Neural progenitor cell (in vitro differentiated cells): ENCODE data around the gene PRUNE1. TPM values are rescaled to one million over a fixed set of nuclear protein-coding genes. Genes with fewer than 3 reads are reported as not detected.

Source experiments
- DNase-seq: peaks from one replicate; pipeline ENCODE4 v3.0.0-alpha.2; 2016; ENCODE audit warnings: low spot score
- H2AFZ ChIP-seq: fragments of 200-600 bp; sonication (generic); replicated peaks from 2 replicates; pipeline ENCODE4 v1.6.1; 2016; ENCODE audit warnings: antibody characterized with exemption
- H3F3A ChIP-seq: fragments of 200-600 bp; sonication (generic); 2 replicates; pipeline ENCODE4 v1.6.1; 2016; ENCODE audit warnings: antibody characterized with exemption, low read depth
- H3K27ac ChIP-seq: fragments of 200-600 bp; sonication (generic); 2 replicates; pipeline ENCODE4 v1.5.1; 2016; ENCODE audit warnings: mild to moderate bottlenecking
- H3K27me3 ChIP-seq: fragments of 200-600 bp; sonication (generic); 2 replicates; pipeline ENCODE4 v1.6.1; 2016; ENCODE audit warnings: mild to moderate bottlenecking, moderate library complexity
- H3K36me3 ChIP-seq: fragments of 200-600 bp; sonication (generic); 2 replicates; pipeline ENCODE4 v1.5.1; 2016
- H3K4me1 ChIP-seq: fragments of 200-600 bp; sonication (generic); 2 replicates; pipeline ENCODE4 v1.6.1; 2016; ENCODE audit warnings: mixed run types
- H3K4me2 ChIP-seq: fragments of 200-600 bp; sonication (generic); 2 replicates; pipeline ENCODE4 v1.6.1; 2016
- H3K4me3 ChIP-seq: fragments of 200-600 bp; sonication (generic); 2 replicates; pipeline ENCODE4 v1.5.1; 2016
- H3K79me2 ChIP-seq: fragments of 200-600 bp; sonication (generic); 2 replicates; pipeline ENCODE4 v1.6.1; 2016; ENCODE audit warnings: low read depth
- H3K9ac ChIP-seq: fragments of 200-600 bp; sonication (generic); 2 replicates; pipeline ENCODE4 v1.6.1; 2016
- H3K9me3 ChIP-seq: fragments of 200-600 bp; sonication (generic); 2 replicates; pipeline ENCODE4 v1.5.1; 2016; ENCODE audit warnings: low read depth
- H4K20me1 ChIP-seq: fragments of 200-600 bp; sonication (generic); 2 replicates; pipeline ENCODE4 v1.6.1; 2016; ENCODE audit warnings: low read depth
- H3K27ac Mint-ChIP-seq: 3 replicates; pipeline ENCODE4 v1.8.0; 2021; ENCODE audit warnings: mixed read lengths
- H3K27me3 Mint-ChIP-seq: 2 replicates; pipeline ENCODE4 v1.8.0; 2022; ENCODE audit warnings: low read depth, mild to moderate bottlenecking, inconsistent platforms, moderate library complexity, mixed read lengths; ENCODE audit not compliant: insufficient read depth
- H3K36me3 Mint-ChIP-seq: 3 replicates; pipeline ENCODE4 v1.8.0; 2021; ENCODE audit warnings: mixed read lengths
- H3K4me1 Mint-ChIP-seq: 3 replicates; pipeline ENCODE4 v1.8.0; 2021; ENCODE audit warnings: mixed read lengths
- H3K4me3 Mint-ChIP-seq: 3 replicates; pipeline ENCODE4 v1.8.0; 2021; ENCODE audit warnings: mild to moderate bottlenecking, moderate library complexity, mixed read lengths
- H3K9me3 Mint-ChIP-seq: 3 replicates; pipeline ENCODE4 v1.8.0; 2020; ENCODE audit warnings: mixed read lengths
- CTCF ChIP-seq: fragments of 200-600 bp; sonication (generic); IDR thresholded peaks from 2 replicates; pipeline ENCODE4 v1.5.1; 2017; ENCODE audit warnings: antibody characterized with exemption, mild to moderate bottlenecking
- EZH2 ChIP-seq: fragments of 200-600 bp; sonication (generic); IDR thresholded peaks from 2 replicates; pipeline ENCODE4 v1.6.1; 2017; ENCODE audit warnings: antibody characterized with exemption, mild to moderate bottlenecking, moderate library complexity
- EZH2phosphoT487 ChIP-seq: fragments of 200-600 bp; sonication (generic); IDR thresholded peaks from 2 replicates; pipeline ENCODE4 v1.6.1; 2017; ENCODE audit warnings: antibody characterized with exemption
- total RNA-seq: library from RNA; depleted of rRNA; stranded (reverse); fragments of >200 nt; gene quantifications from 2 replicates; pipeline ENCODE4 v1.2.3, GENCODE V29; 2015; ENCODE audit warnings: low replicate concordance

PRUNE1 gene
- total RNA-seq, 1 donor from 2014 or later: 27.0 TPM

GRCh38 chr1:150985179-150985825 is 22.9 kb upstream of the PRUNE1 start:
- H3K4me1 ChIP-seq: peaks cover 16% of the 10 kb centered on the region
- H3K27ac ChIP-seq: no peak overlapping the region
- H3K36me3 Mint-ChIP-seq: no peaks in the 10 kb centered on the region
- no peak overlapping the region for H3K4me3 ChIP-seq
- no peaks in the 10 kb centered on the region for H3K27me3 ChIP-seq
- H3K4me3 Mint-ChIP-seq: no peak overlapping the region
- no peaks in the 10 kb centered on the region for H3K9me3 ChIP-seq
- H3K79me2 ChIP-seq: no peaks in the 10 kb centered on the region
- no peak overlapping the region for H3K4me2 ChIP-seq
- H3K9me3 Mint-ChIP-seq: peaks cover 2% of the 10 kb centered on the region
- peaks cover 17% of the 10 kb centered on the region for H3K4me1 Mint-ChIP-seq
- no peak overlapping the region for H2AFZ ChIP-seq
- no peak for DNase-seq
- H3K9ac ChIP-seq: no peak overlapping the region
- H3K27me3 Mint-ChIP-seq: peaks cover 4% of the 10 kb centered on the region
- peaks cover 13% of the 10 kb centered on the region for H3F3A ChIP-seq
- no peak overlapping the region for H3K27ac Mint-ChIP-seq
- no peaks in the 10 kb centered on the region for H4K20me1 ChIP-seq
- TF ChIP-seq EZH2phosphoT487: no peak
- no peak for TF ChIP-seq EZH2
- no peak for TF ChIP-seq CTCF
- no peaks in the 10 kb centered on the region for H3K36me3 ChIP-seq

- Histone ChIP-seq H3K4me3 (no peak overlapping the region), H3K27me3 (no peaks in the 10 kb centered on the region), H2AFZ (no peak overlapping the region), H3K9me3 (no peaks in the 10 kb centered on the region), H4K20me1 (no peaks in the 10 kb centered on the region), H3K9ac (no peak overlapping the region), H3K4me1 (no peaks in the 10 kb centered on the region), H3K27ac (no peak overlapping the region), H3K36me3 (no peaks in the 10 kb centered on the region), H3K79me2 (no peaks in the 10 kb centered on the region), H3K4me2 (no peak overlapping the region), H3F3A (no peaks in the 10 kb centered on the region)
- Mint-ChIP-seq H3K4me3 (no peak overlapping the region), H3K27ac (no peak overlapping the region), H3K27me3 (peaks cover 2% of the 10 kb centered on the region), H3K9me3 (peaks cover 2% of the 10 kb centered on the region), H3K36me3 (no peaks in the 10 kb centered on the region), H3K4me1 (no peaks in the 10 kb centered on the region)
- TF ChIP-seq CTCF (no peak), EZH2phosphoT487 (no peak), EZH2 (no peak)
- DNase-seq: no peak
These were observed 20.3 kb upstream of the PRUNE1 start for GRCh38 chr1:150987924-150988323.

- Histone ChIP-seq H3K9ac (no peak overlapping the region), H4K20me1 (no peaks in the 10 kb centered on the region), H3K27me3 (no peaks in the 10 kb centered on the region), H2AFZ (no peak overlapping the region), H3K36me3 (no peaks in the 10 kb centered on the region), H3K27ac (no peak overlapping the region), H3K4me2 (no peak overlapping the region), H3K4me3 (no peak overlapping the region), H3K79me2 (no peaks in the 10 kb centered on the region), H3K9me3 (no peaks in the 10 kb centered on the region), H3K4me1 (peaks cover 3% of the 10 kb centered on the region), H3F3A (no peaks in the 10 kb centered on the region)
- Mint-ChIP-seq H3K27ac (no peak overlapping the region), H3K36me3 (no peaks in the 10 kb centered on the region), H3K4me3 (no peak overlapping the region), H3K4me1 (peaks cover 6% of the 10 kb centered on the region), H3K27me3 (peaks cover 2% of the 10 kb centered on the region), H3K9me3 (no peaks in the 10 kb centered on the region)
- no peak for DNase-seq
- TF ChIP-seq EZH2: no peak
- TF ChIP-seq EZH2phosphoT487: no peak
- TF ChIP-seq CTCF: no peak
These were observed 15.6 kb upstream of the PRUNE1 start for GRCh38 chr1:150992626-150993025.
